Measurements from ENCODE around the gene RSPO4. TPM values are rescaled to one million over a fixed set of nuclear protein-coding genes. Genes with fewer than 3 reads are reported as not detected.
"Not testable (repeated sequence)": the region's sequence is repeated elsewhere in the genome, so short reads cannot be mapped to it uniquely, and the experiment has no call there.

RSPO4 gene
- total and polyA plus RNA-seq, 2 donors (not counting 3 experiments of a cell fraction or from before 2014, with no cell fraction given): not detected

DNA sequence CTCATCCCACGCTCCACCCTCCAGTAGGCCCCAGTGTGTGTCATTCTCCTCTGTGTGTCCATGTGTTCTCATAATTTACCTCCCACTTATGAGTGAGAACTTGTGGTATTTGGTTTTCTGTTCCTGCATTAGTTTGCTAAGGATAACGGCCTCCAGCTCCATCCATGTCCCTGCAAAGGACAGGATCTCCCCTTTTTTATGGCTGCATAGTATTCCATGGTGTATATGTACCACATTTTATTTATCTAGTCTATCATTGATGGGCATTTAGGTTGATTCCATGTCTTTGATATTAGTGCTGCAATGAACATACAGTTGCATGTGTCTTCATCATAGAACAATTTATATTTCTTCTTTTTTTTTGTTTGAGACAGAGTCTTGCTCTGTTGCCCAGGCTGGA is 24.1 kb upstream of the RSPO4 start:
- dilution Hi-C loops (cut with MboI; ENCODE audit: extremely low pct_ligation_motif_present, low sequenced_read_pairs): not testable (repeated sequence)

DNA sequence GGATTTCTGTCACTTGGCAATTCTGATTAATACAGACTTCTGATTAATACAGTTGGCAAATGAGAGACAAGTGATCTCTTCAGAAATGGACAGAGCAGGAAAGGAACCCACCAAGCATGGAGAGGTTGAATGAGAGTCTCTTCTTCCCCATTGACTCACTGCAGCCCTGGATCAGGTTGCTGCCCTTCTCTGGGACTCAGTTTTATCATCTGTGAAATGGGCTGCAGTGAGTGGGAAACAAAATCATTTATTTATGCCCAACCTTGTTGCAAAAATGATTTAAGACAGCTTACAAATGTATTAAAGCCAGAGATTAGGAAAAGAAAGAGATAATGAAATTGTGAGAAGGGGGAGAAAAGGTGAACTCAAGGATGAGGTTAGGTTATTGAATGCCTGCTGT is 20.8 kb upstream of the RSPO4 start:
- H3K27ac ChIP-seq (ENCODE audit: insufficient read depth, low read depth, low read length): no peak overlapping the region
- H3K79me2 ChIP-seq (ENCODE audit: control insufficient read depth, insufficient read depth, low read length): no peaks in the 10 kb centered on the region
- no peak overlapping the region for H2AFZ ChIP-seq (ENCODE audit: low read depth, low read length)
- DNase-seq (ENCODE audit: low read depth, low spot score) (no peak), FAIRE-seq (no peak)
- dilution Hi-C loops (cut with MboI; ENCODE audit: extremely low pct_ligation_motif_present, low sequenced_read_pairs): no loop called here
- no peak overlapping the region for H3K4me3 ChIP-seq (replicated peaks in 1 of 3; ENCODE audit: insufficient read depth in 1 of 3, low read depth in 1 of 3, low read length in 3 of 3)
- H3K9ac ChIP-seq (replicated peaks; ENCODE audit: extremely low read depth, insufficient read depth, low read length): no peak overlapping the region
- no TSS peak for BruUV-seq (replicated peaks)
- POLR2A ChIA-PET: no interaction called here
- intact Hi-C loops (cut with micrococcal nuclease): no loop called here
- no peaks in the 10 kb centered on the region for H3K9me3 ChIP-seq (replicated peaks; ENCODE audit: control insufficient read depth, insufficient read depth, low read length)
- H3K9me1 ChIP-seq (replicated peaks; ENCODE audit: control insufficient read depth, extremely low read depth, insufficient read depth, low read length): no peaks in the 10 kb centered on the region
- no peak overlapping the region for H3K4me2 ChIP-seq (ENCODE audit: insufficient read depth, low read length)
- TF ChIP-seq EZH2 (IDR thresholded peaks at IDR 0.05; ENCODE audit: borderline replicate concordance, low read depth, low read length, severe bottlenecking) (no peak), POLR2A (IDR thresholded peaks at IDR 0.05; ENCODE audit: low read depth, low read length) (no peak), FOS (IDR thresholded peaks at IDR 0.05; ENCODE audit: borderline replicate concordance, insufficient read depth, low read length) (no peak), MYC (IDR thresholded peaks at IDR 0.05; ENCODE audit: low read depth, low read length) (no peak), POLR2AphosphoS5 (IDR thresholded peaks at IDR 0.05; ENCODE audit: insufficient read depth, low read depth, low read length) (no peak)
- TF ChIP-seq, protein P1, sequence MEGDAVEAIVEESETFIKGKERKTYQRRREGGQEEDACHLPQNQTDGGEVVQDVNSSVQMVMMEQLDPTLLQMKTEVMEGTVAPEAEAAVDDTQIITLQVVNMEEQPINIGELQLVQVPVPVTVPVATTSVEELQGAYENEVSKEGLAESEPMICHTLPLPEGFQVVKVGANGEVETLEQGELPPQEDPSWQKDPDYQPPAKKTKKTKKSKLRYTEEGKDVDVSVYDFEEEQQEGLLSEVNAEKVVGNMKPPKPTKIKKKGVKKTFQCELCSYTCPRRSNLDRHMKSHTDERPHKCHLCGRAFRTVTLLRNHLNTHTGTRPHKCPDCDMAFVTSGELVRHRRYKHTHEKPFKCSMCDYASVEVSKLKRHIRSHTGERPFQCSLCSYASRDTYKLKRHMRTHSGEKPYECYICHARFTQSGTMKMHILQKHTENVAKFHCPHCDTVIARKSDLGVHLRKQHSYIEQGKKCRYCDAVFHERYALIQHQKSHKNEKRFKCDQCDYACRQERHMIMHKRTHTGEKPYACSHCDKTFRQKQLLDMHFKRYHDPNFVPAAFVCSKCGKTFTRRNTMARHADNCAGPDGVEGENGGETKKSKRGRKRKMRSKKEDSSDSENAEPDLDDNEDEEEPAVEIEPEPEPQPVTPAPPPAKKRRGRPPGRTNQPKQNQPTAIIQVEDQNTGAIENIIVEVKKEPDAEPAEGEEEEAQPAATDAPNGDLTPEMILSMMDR (IDR thresholded peaks at IDR 0.05; ENCODE audit: extremely low read depth in 1 of 2, insufficient read depth in 1 of 2, low read depth in 1 of 2, low read length in 2 of 2): no peak
- TF ChIP-seq, protein P2, sequence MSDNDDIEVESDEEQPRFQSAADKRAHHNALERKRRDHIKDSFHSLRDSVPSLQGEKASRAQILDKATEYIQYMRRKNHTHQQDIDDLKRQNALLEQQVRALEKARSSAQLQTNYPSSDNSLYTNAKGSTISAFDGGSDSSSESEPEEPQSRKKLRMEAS (IDR thresholded peaks at IDR 0.05; ENCODE audit: insufficient read depth, insufficient read length): no peak
- H3K36me3 ChIP-seq (ENCODE audit: control insufficient read depth in 2 of 2, extremely low read depth in 1 of 2, insufficient read depth in 2 of 2, low read length in 2 of 2): no peaks in the 10 kb centered on the region
- H4K20me1 ChIP-seq (replicated peaks; ENCODE audit: control insufficient read depth, extremely low read depth, insufficient read depth, low read length): no peaks in the 10 kb centered on the region
- no peaks in the 10 kb centered on the region for H3K4me1 ChIP-seq (ENCODE audit: control insufficient read depth, extremely low read depth, insufficient read depth, low read length)
- H3K27me3 ChIP-seq (ENCODE audit: control insufficient read depth in 2 of 2, insufficient read depth in 2 of 2, low read length in 2 of 2): peaks cover 0 to 4% of the 10 kb centered on the region in 2 experiments
- CTCF ChIA-PET: no interaction called here

More for the DNA sequence above, 24.1 kb upstream of the RSPO4 start:
- H3K27ac ChIP-seq (ENCODE audit: insufficient read depth, low read depth, low read length); H3K79me2 ChIP-seq (ENCODE audit: control insufficient read depth, insufficient read depth, low read length); H3K36me3 ChIP-seq (ENCODE audit: control insufficient read depth in 2 of 2, extremely low read depth in 1 of 2, insufficient read depth in 2 of 2, low read length in 2 of 2); H3K4me2 ChIP-seq (ENCODE audit: insufficient read depth, low read length); DNase-seq (ENCODE audit: low read depth, low spot score); FAIRE-seq; H3K9me1 ChIP-seq (replicated peaks; ENCODE audit: control insufficient read depth, extremely low read depth, insufficient read depth, low read length); H3K9me3 ChIP-seq (replicated peaks; ENCODE audit: control insufficient read depth, insufficient read depth, low read length); intact Hi-C loops (cut with micrococcal nuclease); H3K4me1 ChIP-seq (ENCODE audit: control insufficient read depth, extremely low read depth, insufficient read depth, low read length); H4K20me1 ChIP-seq (replicated peaks; ENCODE audit: control insufficient read depth, extremely low read depth, insufficient read depth, low read length); H3K27me3 ChIP-seq (ENCODE audit: control insufficient read depth in 2 of 2, insufficient read depth in 2 of 2, low read length in 2 of 2); H3K4me3 ChIP-seq (replicated peaks in 1 of 3; ENCODE audit: insufficient read depth in 1 of 3, low read depth in 1 of 3, low read length in 3 of 3); BruUV-seq (replicated peaks); H2AFZ ChIP-seq (ENCODE audit: low read depth, low read length); CTCF ChIA-PET; POLR2A ChIA-PET; H3K9ac ChIP-seq (replicated peaks; ENCODE audit: extremely low read depth, insufficient read depth, low read length): not testable (repeated sequence)
